ENCODE data around the gene NELFA.

Gene NELFA

DNA sequence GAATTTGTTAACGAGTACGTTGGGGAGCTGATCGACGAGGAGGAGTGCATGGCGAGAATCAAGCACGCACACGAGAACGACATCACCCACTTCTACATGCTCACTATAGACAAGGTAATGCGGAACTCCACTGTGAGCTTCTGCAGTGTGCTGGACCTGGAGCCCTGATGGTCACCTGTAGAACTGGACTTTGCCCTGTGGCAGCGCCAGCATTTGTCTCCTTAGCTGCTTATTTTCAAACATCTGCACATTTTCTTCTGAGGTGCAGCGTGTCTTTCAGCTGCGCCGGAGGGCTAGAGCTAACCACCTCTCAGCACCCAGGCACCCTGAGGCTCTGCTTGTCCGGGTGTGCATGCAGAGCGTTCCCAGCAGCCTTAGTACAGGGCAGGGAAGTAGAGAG, 47.7 kb downstream of the NELFA start:
- ChIA-PET CTCF (no interaction called here), POLR2A (ENCODE audit: low non-redundant PET) (no interaction called here)
- no peak for DNase-seq (ENCODE audit: low spot score)
- H3K27ac ChIP-seq: no peak overlapping the region
- TF ChIP-seq, protein P1, sequence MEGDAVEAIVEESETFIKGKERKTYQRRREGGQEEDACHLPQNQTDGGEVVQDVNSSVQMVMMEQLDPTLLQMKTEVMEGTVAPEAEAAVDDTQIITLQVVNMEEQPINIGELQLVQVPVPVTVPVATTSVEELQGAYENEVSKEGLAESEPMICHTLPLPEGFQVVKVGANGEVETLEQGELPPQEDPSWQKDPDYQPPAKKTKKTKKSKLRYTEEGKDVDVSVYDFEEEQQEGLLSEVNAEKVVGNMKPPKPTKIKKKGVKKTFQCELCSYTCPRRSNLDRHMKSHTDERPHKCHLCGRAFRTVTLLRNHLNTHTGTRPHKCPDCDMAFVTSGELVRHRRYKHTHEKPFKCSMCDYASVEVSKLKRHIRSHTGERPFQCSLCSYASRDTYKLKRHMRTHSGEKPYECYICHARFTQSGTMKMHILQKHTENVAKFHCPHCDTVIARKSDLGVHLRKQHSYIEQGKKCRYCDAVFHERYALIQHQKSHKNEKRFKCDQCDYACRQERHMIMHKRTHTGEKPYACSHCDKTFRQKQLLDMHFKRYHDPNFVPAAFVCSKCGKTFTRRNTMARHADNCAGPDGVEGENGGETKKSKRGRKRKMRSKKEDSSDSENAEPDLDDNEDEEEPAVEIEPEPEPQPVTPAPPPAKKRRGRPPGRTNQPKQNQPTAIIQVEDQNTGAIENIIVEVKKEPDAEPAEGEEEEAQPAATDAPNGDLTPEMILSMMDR (conservative IDR thresholded peaks at IDR 0.05; ENCODE audit: low read depth): no peak

DNA sequence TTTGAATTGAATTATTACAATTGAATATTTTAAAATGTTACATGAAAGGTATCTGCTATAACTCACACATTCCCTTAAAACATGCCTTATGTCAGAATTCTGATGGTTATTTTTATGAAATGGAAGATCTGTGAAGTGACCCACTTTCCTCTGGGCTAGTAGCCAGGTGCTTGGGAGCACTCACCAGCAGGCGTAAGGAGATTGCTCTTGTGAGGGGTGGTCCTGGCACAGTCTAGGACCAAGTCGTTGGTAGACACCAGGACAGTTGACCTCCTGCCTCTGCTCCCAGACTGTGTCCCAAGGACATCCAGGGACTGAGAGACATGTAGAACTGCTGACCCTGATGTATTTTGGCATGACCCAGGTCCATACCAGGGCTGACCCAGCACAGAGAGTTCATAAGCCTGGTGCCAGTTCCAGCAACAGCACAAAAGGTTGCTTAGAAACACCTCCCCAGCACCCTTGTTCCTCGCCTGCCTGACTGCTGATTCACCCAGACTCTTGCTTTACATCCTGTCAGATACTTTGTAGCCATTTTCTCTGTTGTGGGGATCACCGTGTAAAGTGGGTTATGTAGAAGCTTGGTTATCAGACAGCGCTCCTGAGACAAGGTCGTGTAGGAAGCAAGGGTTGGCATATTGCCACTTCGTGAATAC, 48.5 kb downstream of the NELFA start:
- no peak overlapping the region; the same call in 1 of the 2 replicates for H3K27ac ChIP-seq
- CTCF ChIA-PET: no interaction called here
- DNase-seq (ENCODE audit: low spot score): no peak
- POLR2A ChIA-PET (ENCODE audit: low non-redundant PET): no interaction called here
- TF ChIP-seq, protein P1 (conservative IDR thresholded peaks at IDR 0.05; ENCODE audit: low read depth): no peak

DNA sequence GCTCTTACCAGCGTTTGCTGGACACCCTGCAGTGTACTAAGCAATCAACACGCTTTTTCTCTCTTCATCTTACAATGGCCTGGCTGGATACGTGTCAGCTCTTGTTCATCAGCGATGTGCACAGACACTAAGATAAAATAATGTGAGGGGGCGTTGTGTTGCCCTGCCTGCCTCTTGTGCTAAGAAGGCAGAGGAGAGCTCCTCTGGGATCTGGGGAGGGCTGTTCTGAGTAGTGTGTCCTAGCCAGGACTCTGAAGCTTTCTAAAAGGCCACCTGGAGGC, 49.7 kb downstream of the NELFA start:
- ChIA-PET CTCF (no interaction called here), POLR2A (ENCODE audit: low non-redundant PET) (no interaction called here)
- no peak for DNase-seq (ENCODE audit: low spot score)
- TF ChIP-seq, protein P1 (conservative IDR thresholded peaks at IDR 0.05; ENCODE audit: low read depth): no peak
- H3K27ac ChIP-seq: no peak overlapping the region

DNA sequence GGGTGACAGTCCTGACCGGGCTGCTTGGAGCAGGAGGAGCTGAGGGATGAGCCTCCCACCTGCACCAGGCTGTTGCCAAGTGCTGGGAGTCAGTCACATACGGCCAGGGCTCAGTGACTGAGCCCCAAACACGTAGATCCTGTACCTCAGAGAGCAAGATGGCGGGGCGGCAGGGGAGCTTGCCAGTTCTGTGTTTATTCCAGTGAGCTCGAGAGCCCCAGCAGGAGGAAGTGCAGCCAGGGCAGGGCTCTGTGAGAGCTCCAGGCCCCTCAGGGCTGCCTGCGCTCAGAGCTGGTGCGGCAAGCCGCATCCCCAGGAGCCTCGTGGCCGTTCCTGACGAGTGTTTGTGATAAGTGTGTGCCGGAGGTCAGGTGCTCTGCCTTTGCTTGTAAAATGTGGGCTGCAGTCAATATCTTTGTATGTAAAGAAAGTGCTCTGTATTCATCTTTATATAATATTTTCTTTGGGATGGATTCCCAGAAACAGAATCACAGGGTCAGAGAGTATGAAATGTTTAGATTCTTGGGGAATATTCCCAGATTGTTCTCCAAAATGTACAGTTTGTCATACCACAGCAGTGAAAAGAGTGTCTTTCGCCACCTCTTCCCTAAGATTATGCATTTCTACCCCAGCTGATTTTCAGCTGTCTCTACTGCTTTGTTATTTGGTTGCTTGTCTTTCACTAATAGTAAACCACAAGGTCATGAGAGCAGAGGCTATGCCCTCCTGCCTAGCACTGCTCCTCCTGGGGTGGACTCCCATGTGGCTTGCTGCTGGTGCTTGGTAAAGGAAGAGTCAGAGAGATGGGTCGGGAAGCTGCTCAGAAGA, 50.3 kb downstream of the NELFA start:
- TF ChIP-seq, protein P1 (conservative IDR thresholded peaks at IDR 0.05; ENCODE audit: low read depth): no peak
- no peak overlapping the region for H3K27ac ChIP-seq
- DNase-seq (ENCODE audit: low spot score): no peak
- CTCF ChIA-PET: interaction anchor here (1.2 kb wide), 1 partner anchor 18 kb away, joined by 3 read pairs; no protein-coding TSS in a partner anchor
- POLR2A ChIA-PET (ENCODE audit: low non-redundant PET): no interaction called here

DNA sequence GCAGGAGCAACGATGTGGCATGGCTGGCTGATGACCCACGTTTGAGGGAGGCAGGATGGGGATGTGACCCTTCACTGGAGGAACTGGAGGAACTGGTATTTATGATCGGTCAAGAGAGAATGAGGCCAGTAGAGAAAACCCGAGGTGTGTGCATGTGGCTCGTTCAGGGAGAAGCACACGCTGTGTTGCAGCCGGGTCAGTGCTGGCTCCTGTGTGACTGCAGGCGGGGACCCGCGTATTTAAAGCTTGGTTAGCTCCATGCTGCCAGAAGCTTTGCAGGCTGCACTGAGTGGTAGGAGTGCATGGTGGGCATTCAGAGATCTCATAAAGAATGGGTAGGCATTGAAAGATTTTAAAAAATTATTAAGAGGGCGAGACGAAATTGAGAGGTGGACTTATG, 52.1 kb downstream of the NELFA start:
- no peak for DNase-seq (ENCODE audit: low spot score)
- 0 out of 2 replicates have a peak overlapping the region, but pooled peaks have one; percentile 8 for H3K27ac ChIP-seq
- POLR2A ChIA-PET (ENCODE audit: low non-redundant PET): no interaction called here
- CTCF ChIA-PET: no interaction called here
- TF ChIP-seq, protein P1 (conservative IDR thresholded peaks at IDR 0.05; ENCODE audit: low read depth): no peak

DNA sequence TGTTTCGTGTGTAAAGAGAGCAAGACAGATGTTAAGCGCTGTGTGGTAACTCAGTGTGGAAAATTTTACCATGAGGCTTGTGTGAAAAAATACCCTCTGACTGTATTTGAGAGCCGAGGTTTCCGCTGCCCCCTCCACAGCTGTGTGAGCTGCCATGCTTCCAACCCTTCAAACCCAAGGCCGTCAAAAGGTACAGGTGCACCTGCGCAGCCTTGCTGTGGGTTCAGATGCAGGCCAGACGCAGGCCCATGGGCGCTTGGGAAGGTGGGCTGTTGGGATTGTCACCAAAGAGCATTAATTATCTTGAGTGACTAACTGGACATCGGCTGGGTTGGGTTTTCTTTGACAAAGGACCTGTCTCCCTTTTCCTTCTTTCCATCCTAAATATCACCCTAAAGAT, 55.4 kb downstream of the NELFA start:
- no peak overlapping the region for H3K27ac ChIP-seq
- no peak for DNase-seq (ENCODE audit: low spot score)
- CTCF ChIA-PET: no interaction called here
- POLR2A ChIA-PET (ENCODE audit: low non-redundant PET): no interaction called here
- TF ChIP-seq, protein P1 (conservative IDR thresholded peaks at IDR 0.05; ENCODE audit: low read depth): no peak

All from RWPE1 (cell line).